GM19238 (cell line): ENCODE measurements around the gene USP40.

ENCODE experiments used
- DNase-seq: peaks from one replicate; pipeline ENCODE4 v3.0.0; 2011; ENCODE audit warnings: low spot score; ENCODE audit not compliant: insufficient read length

USP40 gene

GRCh38 chr2:233429175-233429897 lies 137.2 kb downstream of the USP40 start:
- no peak for DNase-seq

GRCh38 chr2:233428438-233428837 lies 138.1 kb downstream of the USP40 start:
- DNase-seq, result no peak

- DNase-seq, result no peak
Measured at GRCh38 chr2:233428008-233428407, 138.6 kb downstream of the USP40 start.

GRCh38 chr2:233426619-233427342 lies 139.8 kb downstream of the USP40 start:
- DNase-seq, result no peak
